HG02981 (cell line): ENCODE results near the gene OSBPL9.
A peak's percentile ranks its signal among the peaks of the same experiment; 100 is the strongest.
"Not testable (repeated sequence)": the region's sequence is repeated elsewhere in the genome, so short reads cannot be mapped to it uniquely, and the experiment has no call there.

Experiments used
- ATAC-seq: cut with Tn5 transposase; IDR thresholded peaks from one replicate; pipeline ENCODE4 v1.9.1; 2021; ENCODE audit warnings: mild to moderate bottlenecking, moderate library complexity; ENCODE audit not compliant: unreplicated experiment

OSBPL9 gene

GRCh38 chr1:51702220-51702619 lies 85.3 kb downstream of the OSBPL9 start:
- ATAC-seq: not testable (repeated sequence)

GRCh38 chr1:51705035-51705434 lies 88.1 kb downstream of the OSBPL9 start:
- no peak for ATAC-seq

GRCh38 chr1:51708911-51709760 lies 92.2 kb downstream of the OSBPL9 start:
- ATAC-seq: no peak

GRCh38 chr1:51709951-51710350 lies 93.1 kb downstream of the OSBPL9 start:
- no peak for ATAC-seq

- ATAC-seq: no peak
Observed at GRCh38 chr1:51712590-51712989, 95.7 kb downstream of the OSBPL9 start.

DNA sequence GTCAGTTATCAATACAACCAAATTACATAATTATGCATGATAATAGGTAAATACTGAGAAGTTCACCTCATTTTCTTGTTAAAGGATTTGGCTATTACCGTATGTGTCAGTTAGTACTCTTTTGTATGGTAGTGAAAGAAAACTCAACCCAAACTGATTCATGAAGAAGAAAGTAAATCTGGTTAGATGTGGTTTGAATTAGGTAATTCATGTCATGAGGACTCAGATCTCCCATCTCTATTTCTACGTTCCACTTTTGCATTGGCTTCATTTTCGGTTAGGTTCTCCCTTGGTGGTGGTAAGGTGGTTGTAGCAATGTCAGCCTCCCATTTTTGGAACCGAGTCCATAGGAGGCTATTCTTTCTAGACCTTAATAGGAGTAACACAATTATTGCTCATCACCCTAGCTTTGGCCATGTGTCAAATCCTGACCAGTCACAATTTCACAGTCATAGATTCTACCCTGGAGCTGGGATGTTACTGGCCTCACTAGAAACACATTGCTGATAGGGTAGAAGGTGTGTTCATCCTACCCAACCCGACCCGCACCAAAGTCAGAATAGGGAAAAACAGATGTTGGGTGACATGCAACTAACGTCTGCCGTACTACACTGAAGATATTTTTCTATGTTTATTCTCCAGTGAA lies 97.6 kb downstream of the OSBPL9 start:
- ATAC-seq: no peak

- no peak for ATAC-seq
Observed at GRCh38 chr1:51715369-51715768, 98.5 kb downstream of the OSBPL9 start.

DNA sequence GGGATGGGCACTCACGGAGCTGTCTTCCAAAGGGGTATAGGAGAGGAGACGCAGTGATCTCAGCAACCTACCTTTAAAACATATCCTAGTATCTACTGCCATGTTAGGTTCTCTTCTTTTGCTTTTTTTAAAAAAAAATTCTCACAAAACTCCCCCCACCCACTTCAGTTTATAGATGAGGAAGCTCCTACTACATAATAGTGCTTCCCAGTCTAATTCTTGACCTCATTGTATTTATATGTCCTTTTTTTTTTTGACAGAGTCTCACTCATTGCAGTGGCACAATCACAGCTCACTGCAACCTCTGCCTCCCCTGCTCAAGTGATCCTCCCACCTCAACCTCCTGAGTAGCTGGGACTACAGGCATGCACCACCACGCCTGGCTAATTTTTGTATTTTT lies 99.9 kb downstream of the OSBPL9 start:
- ATAC-seq: no peak

DNA sequence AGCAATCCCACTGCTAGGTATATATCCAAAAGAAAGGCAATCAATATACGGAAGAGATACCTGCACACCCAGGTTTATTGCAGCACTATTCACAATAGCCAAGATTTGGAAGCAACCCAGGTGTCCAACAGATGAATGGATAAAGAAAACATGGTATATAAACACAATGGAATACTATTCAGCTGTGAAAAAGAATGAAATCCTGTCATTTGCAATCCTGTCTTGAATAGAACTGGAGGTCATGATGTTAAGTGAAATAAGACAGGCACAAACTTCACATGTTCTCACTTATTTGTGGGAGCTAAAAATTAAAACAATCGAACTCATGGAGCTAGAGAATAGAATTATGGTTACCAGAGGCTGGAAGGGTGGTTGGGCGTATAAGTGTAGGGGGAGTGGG lies 101.0 kb downstream of the OSBPL9 start:
- no peak for ATAC-seq

GRCh38 chr1:51719146-51719545 lies 102.3 kb downstream of the OSBPL9 start:
- ATAC-seq: no peak

- no peak for ATAC-seq
Observed at GRCh38 chr1:51724797-51725196, 107.9 kb downstream of the OSBPL9 start.

DNA sequence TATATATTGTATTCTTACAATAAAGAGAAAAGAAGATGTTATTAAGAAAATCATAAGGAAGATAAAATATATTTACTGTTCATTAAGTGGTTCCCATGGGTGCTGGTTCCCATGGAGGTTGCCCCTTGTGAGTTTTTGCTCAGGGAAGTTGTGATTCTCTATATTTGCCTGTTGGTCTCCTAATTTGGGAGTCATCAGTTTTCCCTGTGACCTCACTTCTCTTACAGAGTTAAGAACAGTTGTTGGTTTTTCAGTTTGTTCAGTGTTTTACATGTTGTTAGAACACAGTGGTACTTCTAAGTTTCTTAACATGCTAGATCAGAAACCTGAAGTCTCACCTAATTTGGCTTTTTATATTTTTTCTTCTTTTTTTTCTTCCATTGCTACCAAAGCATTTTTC lies 109.2 kb downstream of the OSBPL9 start:
- no peak for ATAC-seq

DNA sequence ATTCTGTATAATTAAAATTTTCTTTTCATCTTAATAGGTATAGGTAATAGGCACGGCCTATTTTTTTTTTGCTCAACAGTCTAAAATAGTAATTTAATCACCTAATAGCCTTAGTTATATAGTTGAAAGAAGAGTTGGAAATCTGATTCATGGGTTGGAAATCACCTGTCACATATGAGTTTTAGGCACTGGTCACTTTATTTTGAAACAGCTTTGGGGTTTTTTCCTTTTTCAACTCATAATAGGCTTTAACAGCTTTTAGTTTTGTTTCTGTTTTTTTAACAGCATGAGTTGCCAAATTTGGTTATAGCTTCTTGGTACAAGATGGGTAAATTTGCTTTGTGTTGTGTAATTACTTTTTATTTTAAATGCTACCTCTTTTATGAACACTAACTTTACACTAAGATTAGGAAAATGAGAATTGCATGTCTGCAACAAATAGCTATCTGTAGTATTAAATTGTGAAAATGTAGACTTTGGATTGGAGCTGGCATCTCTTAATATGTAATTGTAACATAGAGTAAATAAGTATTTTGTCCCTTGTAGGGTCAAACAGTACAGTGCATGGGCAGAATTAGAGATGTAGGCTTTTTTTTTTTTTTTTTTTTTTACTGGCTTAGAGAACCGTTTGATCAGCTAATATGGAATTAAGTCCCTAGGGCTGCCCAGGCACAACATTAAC lies 109.8 kb downstream of the OSBPL9 start:
- no peak for ATAC-seq

DNA sequence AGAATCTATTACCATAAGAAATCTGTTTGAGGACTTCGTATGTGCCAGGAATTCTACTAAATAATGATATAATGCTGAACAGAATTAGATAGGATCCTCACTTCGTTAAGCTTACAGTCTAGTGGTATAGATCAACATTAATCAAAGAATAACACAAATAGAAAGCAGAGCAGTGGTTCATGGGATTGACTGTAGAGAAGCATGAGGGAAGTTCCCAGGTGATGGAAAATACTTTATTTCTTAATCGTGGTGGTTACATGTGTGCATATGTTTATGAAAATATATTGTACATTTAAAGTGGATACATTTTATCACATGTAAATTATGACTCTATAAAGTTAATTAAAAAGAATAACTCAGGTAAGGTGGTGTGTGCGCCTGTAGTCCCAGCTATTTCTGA lies 110.5 kb downstream of the OSBPL9 start:
- ATAC-seq: no peak

DNA sequence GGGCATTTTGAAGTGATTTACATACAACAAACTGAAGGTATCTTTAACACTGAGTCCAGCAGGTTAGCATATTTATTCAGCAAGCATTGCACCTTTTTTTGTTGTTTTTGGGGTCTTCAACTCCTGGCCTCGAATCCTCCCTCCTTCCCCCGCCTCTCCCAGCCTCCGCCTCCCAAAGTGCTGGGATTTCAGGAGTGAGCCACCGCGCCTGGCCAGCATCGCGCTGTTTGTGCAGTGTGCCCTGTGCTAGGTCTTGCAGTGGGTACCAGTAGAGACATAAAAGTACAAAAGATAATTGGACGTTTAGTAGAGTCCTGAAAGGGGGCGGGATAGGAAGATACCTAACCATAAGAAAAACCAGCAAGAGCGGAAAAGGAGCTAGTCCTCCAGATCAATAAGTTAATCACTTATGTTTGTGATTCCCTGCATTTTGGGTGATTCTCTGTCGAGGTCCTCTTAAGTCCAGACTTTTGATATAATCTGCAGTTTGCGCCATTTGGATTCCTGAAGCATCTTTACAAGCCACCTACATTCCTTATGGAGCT lies 111.8 kb downstream of the OSBPL9 start:
- no peak for ATAC-seq

DNA sequence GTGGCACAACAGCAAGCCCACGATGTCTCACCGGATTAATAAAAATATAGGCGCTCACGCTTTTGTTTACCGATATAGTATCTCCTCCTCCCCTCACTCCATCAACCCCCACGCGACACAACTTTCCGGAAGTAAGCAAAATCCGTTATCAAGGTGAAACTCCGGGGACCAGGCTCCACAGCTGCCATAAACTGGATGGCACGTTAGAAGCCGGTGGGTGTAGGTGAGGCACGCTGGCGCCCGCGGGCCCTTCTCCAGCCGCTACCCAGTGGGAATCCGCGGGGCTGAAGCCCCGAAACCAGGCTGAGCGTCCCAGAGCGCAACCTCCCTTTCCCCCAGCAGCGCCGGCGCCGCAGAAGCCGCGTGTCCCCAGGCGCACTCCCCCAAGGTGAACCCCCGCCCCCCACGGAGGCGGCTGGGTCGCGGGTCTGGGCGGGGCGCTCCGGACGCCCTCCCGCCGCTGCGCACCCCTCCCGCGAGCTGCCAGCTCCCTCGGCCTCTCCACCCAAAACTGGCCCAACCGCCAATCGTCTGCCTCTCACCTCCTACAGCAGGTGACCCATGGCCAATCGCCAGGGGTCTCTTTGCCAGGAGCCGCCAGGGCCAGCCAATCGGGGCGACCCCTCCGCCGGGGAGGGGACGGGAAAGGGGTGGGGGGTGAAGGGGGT lies 112.4 kb downstream of the OSBPL9 start:
- peak; percentile 93 for ATAC-seq

- peak; percentile 9 for ATAC-seq
Observed at GRCh38 chr1:51729824-51730301, 113.0 kb downstream of the OSBPL9 start.

DNA sequence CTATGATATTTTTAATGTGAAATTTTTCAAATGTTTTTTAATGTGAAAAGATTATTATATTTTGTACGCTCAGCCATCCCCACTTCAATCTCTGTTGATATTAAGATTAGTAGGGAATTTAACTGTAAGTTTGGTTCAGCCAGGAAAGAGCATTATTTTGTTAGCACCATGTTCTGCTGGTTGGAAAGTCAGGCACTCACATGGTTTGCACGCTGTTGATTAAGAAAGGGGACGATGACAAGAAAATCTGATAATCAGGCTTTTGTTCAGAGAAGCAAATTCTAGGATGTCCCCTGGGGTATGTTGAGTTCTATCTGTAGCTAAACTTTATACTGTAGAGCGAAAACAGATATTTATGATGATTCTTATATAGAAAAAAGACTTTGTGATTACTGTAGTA lies 115.1 kb downstream of the OSBPL9 start:
- ATAC-seq: no peak

DNA sequence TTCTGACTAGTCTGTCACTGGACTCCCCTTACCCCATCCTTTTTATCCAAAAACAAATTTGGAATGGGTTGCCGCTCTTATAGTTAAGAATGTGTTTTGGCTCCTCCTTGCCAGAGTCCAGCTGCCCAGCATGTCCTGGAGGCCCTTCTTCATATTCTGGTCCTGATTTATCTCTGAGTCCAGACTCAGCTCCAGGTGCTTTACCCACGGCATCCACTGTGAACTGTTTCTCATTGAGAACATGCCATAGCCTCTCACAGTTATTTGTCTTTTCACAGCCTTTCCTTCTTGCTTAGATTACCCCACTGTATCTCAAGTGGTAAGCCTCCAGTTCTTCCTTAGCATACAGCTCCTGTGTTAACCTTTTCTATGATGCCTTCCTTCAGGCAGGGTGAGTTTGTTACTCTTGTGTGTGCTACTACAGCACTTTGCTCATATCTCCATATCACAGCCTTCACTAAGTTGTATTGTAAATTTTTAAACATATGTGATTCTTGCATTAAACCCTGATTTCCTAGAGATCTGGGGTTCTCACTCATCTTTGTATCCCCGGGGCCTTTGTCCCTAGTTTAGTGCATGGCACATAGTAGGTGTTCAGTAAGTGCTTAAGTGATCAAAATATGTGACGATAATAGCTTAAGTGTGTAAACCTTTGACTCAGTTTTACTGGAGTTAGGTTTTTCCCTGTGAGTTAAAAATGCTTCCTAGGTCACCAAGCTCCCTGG lies 116.0 kb downstream of the OSBPL9 start:
- ATAC-seq: no peak

- not testable (repeated sequence) for ATAC-seq
Observed at GRCh38 chr1:51733426-51733774, 116.5 kb downstream of the OSBPL9 start.
